GM20000 (cell line): Measurements from ENCODE around the gene CAPN3.

Experiments
- DNase-seq: peaks from one replicate; pipeline ENCODE4 v3.0.0; 2012; ENCODE audit warnings: low spot score
- CTCF ChIP-seq: IDR thresholded peaks from 2 replicates; pipeline ENCODE4 v1.5.1; 2012; ENCODE audit warnings: mild to moderate bottlenecking, control low read depth; ENCODE audit errors: extremely low read depth, missing control alignments

The CAPN3 gene

GRCh38 chr15:42365921-42366550 is 6.7 kb downstream of the CAPN3 start:
- no peak for TF ChIP-seq CTCF
- no peak for DNase-seq

- no peak for TF ChIP-seq CTCF
- no peak for DNase-seq
These were observed 7.7 kb downstream of the CAPN3 start for GRCh38 chr15:42367041-42367440.

GRCh38 chr15:42368096-42368495 is 8.8 kb downstream of the CAPN3 start:
- TF ChIP-seq CTCF = no peak
- DNase-seq = no peak

DNA sequence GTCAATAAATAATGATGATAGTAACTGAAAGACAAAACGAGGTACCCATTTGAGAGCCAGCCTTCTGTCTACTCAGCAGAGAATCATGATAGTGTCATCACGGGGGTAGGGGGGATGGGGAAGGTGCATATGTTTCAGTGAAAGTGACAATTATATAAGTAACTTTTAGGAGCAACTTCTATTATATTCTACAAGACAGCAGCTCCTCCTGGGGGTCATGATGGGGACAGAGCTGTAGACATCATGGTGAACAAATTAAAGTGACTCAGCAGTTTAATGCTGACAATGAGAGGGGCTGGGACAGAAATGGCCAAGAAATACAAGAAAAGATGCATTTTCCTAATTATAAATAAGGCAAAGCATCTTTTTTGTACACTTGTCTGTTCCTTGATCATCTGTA is 11.8 kb downstream of the CAPN3 start:
- no peak for DNase-seq
- TF ChIP-seq CTCF = no peak

DNA sequence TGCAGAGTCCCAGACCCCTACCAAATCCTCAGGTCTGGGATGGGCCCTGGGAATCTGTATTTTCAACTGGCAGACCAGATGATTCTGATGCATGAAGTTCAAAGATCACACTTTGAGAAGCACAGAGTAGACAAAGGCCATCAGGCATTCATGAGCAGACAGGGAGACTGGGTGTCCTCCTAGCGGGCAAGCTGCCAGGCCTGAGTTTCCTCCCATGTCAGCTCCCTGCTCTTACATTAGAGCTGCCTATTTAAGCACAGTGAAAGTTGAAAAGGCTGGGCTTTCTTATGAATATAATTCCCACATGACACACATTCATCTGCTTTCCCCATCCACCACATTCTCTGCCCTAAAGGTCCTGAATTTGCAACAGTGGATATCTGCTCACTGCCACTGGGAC is 14.0 kb downstream of the CAPN3 start:
- TF ChIP-seq CTCF = no peak
- DNase-seq = no peak

DNA sequence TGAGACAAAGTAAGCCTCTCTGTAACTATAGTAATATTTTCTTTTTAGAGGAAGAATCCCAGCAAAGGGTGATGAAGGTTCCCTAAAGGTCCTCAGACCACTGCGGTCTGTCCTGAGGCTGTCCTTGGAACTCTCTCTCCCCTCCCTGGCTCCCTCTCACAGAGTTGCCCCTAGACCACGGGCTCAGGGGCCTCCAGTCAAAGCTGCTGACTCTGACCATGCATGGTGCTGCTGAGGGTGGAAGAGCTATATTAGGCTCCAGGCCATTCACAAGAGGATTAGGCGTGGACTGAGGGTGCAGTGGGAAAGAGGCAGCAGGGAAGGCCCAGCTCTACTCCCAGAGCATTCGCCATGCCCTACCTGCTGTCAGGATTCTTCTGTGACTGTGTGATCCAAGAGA is 14.6 kb downstream of the CAPN3 start:
- DNase-seq = no peak
- TF ChIP-seq CTCF = no peak

- no peak for DNase-seq
- TF ChIP-seq CTCF = no peak
These were observed 15.5 kb downstream of the CAPN3 start for GRCh38 chr15:42374810-42375209.
